NB4 (cell line): Measurements from ENCODE around the gene ANKS1A.

ENCODE experiments used
- POLR2A ChIP-seq: IDR thresholded peaks from 2 replicates; pipeline ENCODE4 v1.6.1; 2011; ENCODE audit warnings: mild to moderate bottlenecking; ENCODE audit not compliant: insufficient read length; ENCODE audit errors: extremely low read depth
- TF ChIP-seq, protein P1 (sequence below): IDR thresholded peaks from one replicate; pipeline ENCODE4 v1.5.1; 2012; ENCODE audit warnings: low read depth, low read length

DNA sequence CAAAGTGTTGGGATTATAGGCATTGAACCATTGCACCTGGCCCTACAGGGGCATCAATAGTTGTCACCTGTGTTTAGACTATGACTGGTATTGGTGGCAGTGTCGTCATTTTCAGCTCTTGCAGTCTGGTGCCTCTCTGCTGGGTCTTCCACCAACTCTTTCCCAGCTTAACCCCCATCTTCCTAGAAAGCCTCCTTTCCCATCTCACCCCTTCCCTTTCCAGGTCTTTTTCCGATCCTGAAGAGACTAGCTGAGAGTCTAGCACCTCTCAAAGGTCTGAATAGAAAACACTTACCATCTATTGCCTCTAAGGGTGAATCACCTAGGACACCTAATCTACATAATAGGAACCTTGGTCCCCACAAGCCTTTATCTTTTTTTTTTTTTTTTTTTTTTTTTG, 181.1 kb downstream of the ANKS1A start:
- TF ChIP-seq, protein P1, sequence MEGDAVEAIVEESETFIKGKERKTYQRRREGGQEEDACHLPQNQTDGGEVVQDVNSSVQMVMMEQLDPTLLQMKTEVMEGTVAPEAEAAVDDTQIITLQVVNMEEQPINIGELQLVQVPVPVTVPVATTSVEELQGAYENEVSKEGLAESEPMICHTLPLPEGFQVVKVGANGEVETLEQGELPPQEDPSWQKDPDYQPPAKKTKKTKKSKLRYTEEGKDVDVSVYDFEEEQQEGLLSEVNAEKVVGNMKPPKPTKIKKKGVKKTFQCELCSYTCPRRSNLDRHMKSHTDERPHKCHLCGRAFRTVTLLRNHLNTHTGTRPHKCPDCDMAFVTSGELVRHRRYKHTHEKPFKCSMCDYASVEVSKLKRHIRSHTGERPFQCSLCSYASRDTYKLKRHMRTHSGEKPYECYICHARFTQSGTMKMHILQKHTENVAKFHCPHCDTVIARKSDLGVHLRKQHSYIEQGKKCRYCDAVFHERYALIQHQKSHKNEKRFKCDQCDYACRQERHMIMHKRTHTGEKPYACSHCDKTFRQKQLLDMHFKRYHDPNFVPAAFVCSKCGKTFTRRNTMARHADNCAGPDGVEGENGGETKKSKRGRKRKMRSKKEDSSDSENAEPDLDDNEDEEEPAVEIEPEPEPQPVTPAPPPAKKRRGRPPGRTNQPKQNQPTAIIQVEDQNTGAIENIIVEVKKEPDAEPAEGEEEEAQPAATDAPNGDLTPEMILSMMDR = no peak
- TF ChIP-seq POLR2A = no peak
